ENCODE data around the gene ADAMTSL3. TPM values are rescaled to one million over a fixed set of nuclear protein-coding genes. Genes with fewer than 3 reads are reported as not detected.

ADAMTSL3 gene
- total RNA-seq, 1 experiment from 2014 or later, result 0.05 TPM

GRCh38 chr15:83613714-83614113 lies 40.2 kb upstream of the ADAMTSL3 start:
- POLR2A ChIA-PET, result no interaction called here
- Histone ChIP-seq H3K4me2 (ENCODE audit: low read length) (no peak overlapping the region), H4K20me1 (ENCODE audit: insufficient read depth) (no peaks in the 10 kb centered on the region), H2AFZ (ENCODE audit: low read depth, low read length, poor library complexity, severe bottlenecking) (no peak overlapping the region), H3K9me2 (ENCODE audit: insufficient read depth) (no peaks in the 10 kb centered on the region), H3K4me1 (ENCODE audit: control insufficient read depth in 1 of 2, insufficient read depth in 2 of 2, low read length in 2 of 2) (no peaks in the 10 kb centered on the region), H3K9me3 (ENCODE audit: control insufficient read depth in 1 of 2, insufficient read depth in 1 of 2, low read depth in 1 of 2, low read length in 2 of 2) (no peaks in the 10 kb centered on the region), H3K27ac (ENCODE audit: low read depth, low read length) (no peak overlapping the region), H3K79me2 (ENCODE audit: insufficient read depth, low read length) (no peaks in the 10 kb centered on the region), H3K4me3 (replicated peaks in 1 of 2; ENCODE audit: low read depth in 1 of 2, low read length in 2 of 2) (no peak overlapping the region), H3K27me3 (ENCODE audit: insufficient read depth, low read length) (0 out of 2 replicates have a peak, but pooled peaks cover 3% of the 10 kb centered on the region), H3K36me3 (ENCODE audit: control insufficient read depth in 1 of 2, insufficient read depth in 2 of 2, low read length in 2 of 2) (no peaks in the 10 kb centered on the region), H3K9ac (ENCODE audit: low read length) (no peak overlapping the region)
- TF ChIP-seq EZH2 (IDR thresholded peaks at IDR 0.05), result no peak
- TF ChIP-seq SP1 (IDR thresholded peaks at IDR 0.05; ENCODE audit: low read depth), result no peak
- TF ChIP-seq REST (IDR thresholded peaks at IDR 0.05; ENCODE audit: low read depth), result no peak
- no peak for TF ChIP-seq POLR2AphosphoS5 (IDR thresholded peaks at IDR 0.05; ENCODE audit: low read depth, low read length)
- TF ChIP-seq SRF (IDR thresholded peaks at IDR 0.05; ENCODE audit: low read depth), result no peak
- no peak for TF ChIP-seq POLR2A (IDR thresholded peaks at IDR 0.05; ENCODE audit: borderline replicate concordance, extremely low read depth, insufficient read depth, insufficient read length)
- TF ChIP-seq SIN3A (IDR thresholded peaks at IDR 0.05; ENCODE audit: low read depth), result no peak
- no peak for TF ChIP-seq CBX3 (IDR thresholded peaks at IDR 0.05; ENCODE audit: low read depth)
- TF ChIP-seq TCF7L2 (IDR thresholded peaks at IDR 0.05; ENCODE audit: borderline replicate concordance, extremely low read depth, insufficient read depth, insufficient read length), result no peak
- no peak for TF ChIP-seq ZFX (IDR thresholded peaks at IDR 0.05)
- TF ChIP-seq YY1 (IDR thresholded peaks at IDR 0.05; ENCODE audit: extremely low read depth, insufficient replicate concordance, low read depth, low read length), result no peak
- no peak for TF ChIP-seq ELF1 (IDR thresholded peaks at IDR 0.05; ENCODE audit: borderline replicate concordance, low read depth)
- no peak for TF ChIP-seq EGR1 (IDR thresholded peaks at IDR 0.05; ENCODE audit: low read depth)
- TF ChIP-seq CTCF (IDR thresholded peaks at IDR 0.05 in 2 of 3, conservative IDR thresholded peaks at IDR 0.05 in 1 of 3; ENCODE audit: borderline replicate concordance in 1 of 3, insufficient read depth in 1 of 3, low read depth in 2 of 3, low read length in 2 of 3), result no peak
- intact Hi-C loops (cut with micrococcal nuclease), result no loop called here
- ATAC-seq (no peak), DNase-seq (ENCODE audit: low read depth, low spot score) (no peak)
- CTCF ChIA-PET, result interaction anchor here (1.5 kb wide), 1 partner anchor 48 kb away, joined by 3 read pairs; no protein-coding TSS in a partner anchor
- RAD21 ChIA-PET (ENCODE audit: low non-redundant PET in 1 of 2, low total read pairs in 2 of 2, uncharacterized antibody in 2 of 2, unreplicated experiment in 2 of 2), result no interaction called here
- BruUV-seq (replicated peaks), result no TSS peak

All from HCT116 (cell line).